OCI-LY1 (cell line): ENCODE data around the gene ABHD17A.

Experiments used
- H2AFZ ChIP-seq: fragments of 200-600 bp; sonication (generic), shearing (Covaris generic); 2 replicates; pipeline ENCODE4 v1.6.0; 2014; ENCODE audit warnings: antibody characterized with exemption, mild to moderate bottlenecking, low read length
- H3F3A ChIP-seq: fragments of 200-600 bp; sonication (generic), shearing (Covaris generic); 2 replicates; pipeline ENCODE4 v1.6.0; 2014; ENCODE audit warnings: mild to moderate bottlenecking, antibody characterized with exemption, low read length, moderate library complexity; ENCODE audit not compliant: insufficient read depth
- H3K27ac ChIP-seq: fragments of 200-600 bp; sonication (generic); 2 replicates; pipeline ENCODE4 v1.5.1; 2014; ENCODE audit warnings: low read length, mixed run types, mild to moderate bottlenecking, low read depth; ENCODE audit not compliant: poor library complexity, severe bottlenecking
- H3K27me3 ChIP-seq: fragments of 200-600 bp; sonication (generic); 2 replicates; pipeline ENCODE4 v1.6.0; 2014; ENCODE audit warnings: antibody characterized with exemption, mild to moderate bottlenecking, low read length, moderate library complexity; ENCODE audit not compliant: insufficient read depth
- H3K36me3 ChIP-seq: fragments of 200-600 bp; sonication (generic); 2 replicates; pipeline ENCODE4 v1.6.1; 2014; ENCODE audit warnings: mild to moderate bottlenecking, antibody characterized with exemption, low read length, moderate library complexity, mixed read lengths; ENCODE audit not compliant: insufficient read depth
- H3K4me1 ChIP-seq: fragments of 200-600 bp; sonication (generic); 2 replicates; pipeline ENCODE4 v1.5.1; 2014; ENCODE audit warnings: mild to moderate bottlenecking, low read length, moderate library complexity; ENCODE audit not compliant: insufficient read depth, severe bottlenecking
- H3K4me2 ChIP-seq: fragments of 200-600 bp; sonication (generic), shearing (Covaris generic); 2 replicates; pipeline ENCODE4 v1.6.1; 2014; ENCODE audit warnings: low read length
- H3K4me3 ChIP-seq: fragments of 200-600 bp; sonication (generic); 2 replicates; pipeline ENCODE4 v1.5.1; 2014; ENCODE audit warnings: low read length, low read depth, mild to moderate bottlenecking, mixed read lengths; ENCODE audit not compliant: poor library complexity, severe bottlenecking
- H3K79me2 ChIP-seq: fragments of 200-600 bp; shearing (Covaris generic); 2 replicates; pipeline ENCODE4 v1.6.1; 2016; ENCODE audit warnings: mixed run types, low read length, mixed read lengths; ENCODE audit not compliant: insufficient read depth
- H3K9ac ChIP-seq: fragments of 200-600 bp; sonication (generic), shearing (Covaris generic); 2 replicates; pipeline ENCODE4 v1.6.1; 2014; ENCODE audit warnings: mild to moderate bottlenecking, low read length, mixed read lengths
- H3K9me2 ChIP-seq: fragments of 200-600 bp; sonication (generic), shearing (Covaris generic); 2 replicates; pipeline ENCODE4 v1.6.1; 2014; ENCODE audit warnings: low read depth, mild to moderate bottlenecking, low read length, mixed read lengths
- H3K9me3 ChIP-seq: fragments of 200-600 bp; shearing (Covaris generic); 2 replicates; pipeline ENCODE4 v1.6.1; 2014; ENCODE audit warnings: low read length, mixed read lengths
- H4K20me1 ChIP-seq: fragments of 200-600 bp; sonication (generic), shearing (Covaris generic); 2 replicates; pipeline ENCODE4 v1.6.0; 2016; ENCODE audit warnings: mild to moderate bottlenecking, low read length; ENCODE audit not compliant: insufficient read depth
- CTCF ChIP-seq: fragments of 200-600 bp; sonication (generic), shearing (Covaris generic); IDR thresholded peaks from 2 replicates; pipeline ENCODE4 v1.5.1; 2017; ENCODE audit warnings: mild to moderate bottlenecking, antibody characterized with exemption, low read length, moderate library complexity, mixed read lengths
- EZH2 ChIP-seq: fragments of 200-600 bp; sonication (generic), shearing (Covaris generic); IDR thresholded peaks from 2 replicates; pipeline ENCODE4 v1.8.0; 2017; ENCODE audit warnings: borderline replicate concordance, mixed run types, mild to moderate bottlenecking, antibody characterized with exemption, low read length, moderate library complexity, mixed read lengths

ABHD17A gene

DNA sequence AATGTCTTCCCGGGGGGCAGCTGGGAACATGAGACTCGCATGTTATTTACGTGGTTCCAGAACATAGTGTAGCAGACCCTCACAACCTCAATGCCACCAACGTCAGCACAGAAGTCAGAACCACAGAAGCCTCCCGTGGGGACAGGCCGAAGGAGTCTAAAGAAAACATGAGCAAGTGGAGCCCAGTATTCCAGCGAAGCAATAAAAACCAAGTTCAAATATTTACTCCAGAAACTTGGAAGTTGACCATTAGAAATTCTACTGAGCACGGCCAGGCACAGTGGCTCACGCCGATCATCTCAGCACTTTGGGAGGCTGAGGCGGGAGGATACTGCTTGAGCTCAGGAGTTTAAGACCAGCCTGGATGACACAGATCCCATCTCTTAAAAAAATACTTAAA, 55.3 kb downstream of the ABHD17A start:
- TF ChIP-seq EZH2 = no peak
- TF ChIP-seq CTCF = no peak

DNA sequence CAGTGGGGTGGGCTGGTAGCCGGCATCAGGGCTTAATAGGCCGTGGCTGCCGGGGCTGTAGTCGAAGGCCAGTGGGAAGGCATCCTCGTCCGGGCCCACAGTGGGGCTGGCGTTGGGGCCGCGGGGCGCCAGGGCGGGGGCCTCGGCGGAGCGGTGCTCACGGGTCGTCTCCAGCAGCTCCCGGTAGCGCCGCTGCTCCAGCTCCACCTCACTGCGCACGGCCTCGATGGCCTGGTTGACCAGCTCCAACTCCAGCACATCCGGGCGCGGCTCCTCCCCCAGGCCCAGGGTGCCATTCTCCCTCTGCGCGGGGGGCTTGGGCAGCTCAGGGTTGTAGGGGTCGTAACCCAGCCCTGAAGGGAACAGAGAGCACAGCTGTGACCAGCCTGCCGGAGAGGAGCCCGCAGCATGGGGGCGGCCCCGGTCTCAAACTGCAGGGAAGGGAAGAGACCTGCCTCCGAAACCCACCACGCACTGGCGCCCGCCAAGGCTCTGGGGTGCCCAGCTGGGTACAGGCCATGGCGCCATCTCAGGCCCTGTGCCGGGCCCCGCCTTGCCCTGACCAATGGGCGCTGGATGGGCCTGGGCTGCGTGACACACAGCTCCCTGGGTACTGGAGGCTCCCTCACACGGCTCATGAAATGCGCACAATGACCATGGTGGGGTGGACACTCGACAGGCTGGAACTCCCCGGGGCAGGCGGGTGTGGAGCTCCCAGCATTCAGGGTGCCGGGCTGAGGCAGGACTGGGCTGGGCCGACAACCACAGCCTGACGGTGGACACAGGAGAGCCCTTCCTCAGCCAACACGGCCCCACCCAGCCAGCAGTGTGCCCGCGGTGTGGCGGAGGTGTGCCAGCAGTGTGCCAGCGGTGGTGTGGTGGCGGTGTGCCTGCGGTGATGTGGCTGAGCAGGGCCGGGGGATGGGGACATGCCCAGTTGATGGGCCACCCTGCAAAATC, 56.7 kb downstream of the ABHD17A start:
- no peaks in the 10 kb centered on the region for H3K27me3 ChIP-seq
- H3K9me2 ChIP-seq = no peaks in the 10 kb centered on the region
- H3K9me3 ChIP-seq = no peaks in the 10 kb centered on the region
- no peak overlapping the region for H2AFZ ChIP-seq
- H3K27ac ChIP-seq = no peak overlapping the region
- H3K79me2 ChIP-seq = no peaks in the 10 kb centered on the region
- H3K9ac ChIP-seq = no peak overlapping the region
- H4K20me1 ChIP-seq = no peaks in the 10 kb centered on the region; the same call in 1 of the 2 replicates
- H3K4me2 ChIP-seq = no peak overlapping the region
- H3K4me3 ChIP-seq = no peak overlapping the region
- TF ChIP-seq EZH2 = no peak
- no peak for TF ChIP-seq CTCF
- H3K36me3 ChIP-seq = peaks cover 40% of the 10 kb centered on the region; the same call in 1 of the 2 replicates
- peaks cover 20% of the 10 kb centered on the region for H3K4me1 ChIP-seq
- no peaks in the 10 kb centered on the region for H3F3A ChIP-seq

More for the DNA sequence above, 55.3 kb downstream of the ABHD17A start:
- Histone ChIP-seq H3K9me2 (no peaks in the 10 kb centered on the region), H3K9me3 (no peaks in the 10 kb centered on the region), H3K79me2 (no peaks in the 10 kb centered on the region), H3K4me3 (no peak overlapping the region), H3K4me1 (peaks cover 20% of the 10 kb centered on the region), H3K27me3 (no peaks in the 10 kb centered on the region), H3K4me2 (no peak overlapping the region), H4K20me1 (no peaks in the 10 kb centered on the region; the same call in 1 of the 2 replicates), H3F3A (no peaks in the 10 kb centered on the region), H3K36me3 (peaks cover 29% of the 10 kb centered on the region; the same call in 1 of the 2 replicates), H2AFZ (no peak overlapping the region), H3K9ac (no peak overlapping the region), H3K27ac (no peak overlapping the region)

DNA sequence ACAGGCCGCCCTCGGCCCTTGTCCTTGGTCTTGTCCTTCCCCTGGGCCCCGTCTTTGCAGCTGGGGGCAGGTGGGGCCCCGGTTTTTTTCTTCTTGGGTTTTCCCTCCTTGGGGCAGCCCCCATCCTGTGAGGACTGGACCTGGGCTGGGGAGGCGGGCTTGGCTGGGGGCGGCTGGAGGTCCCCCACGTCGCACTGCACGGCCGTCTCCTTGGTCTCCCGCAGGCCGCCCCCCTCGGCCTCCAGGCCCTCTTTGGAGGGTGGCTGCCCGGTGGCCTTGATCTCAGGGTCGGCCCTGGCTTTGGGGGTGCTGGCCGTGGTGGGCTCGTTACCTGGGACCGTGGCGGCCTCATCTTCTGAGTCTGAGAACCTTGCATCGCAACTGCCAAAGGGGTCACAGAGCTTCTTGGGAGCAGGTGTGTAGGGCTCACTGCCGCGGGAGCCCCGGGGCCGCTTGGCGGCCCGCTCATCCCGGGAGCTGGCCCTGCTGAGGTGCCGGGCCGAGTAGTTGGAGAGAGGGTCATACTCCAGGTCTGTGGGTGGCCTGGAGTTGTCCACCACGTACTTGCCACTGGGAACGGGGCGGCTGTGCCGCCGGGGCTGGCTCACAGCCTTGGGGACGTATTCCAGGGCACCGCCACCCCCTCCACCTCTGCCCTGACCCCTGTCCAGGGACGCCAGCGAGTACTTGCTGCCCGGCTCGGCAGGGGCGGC, 57.6 kb downstream of the ABHD17A start:
- H4K20me1 ChIP-seq = no peaks in the 10 kb centered on the region; the same call in 1 of the 2 replicates
- H3K4me1 ChIP-seq = peaks cover 20% of the 10 kb centered on the region
- H3K36me3 ChIP-seq = peaks cover 48% of the 10 kb centered on the region; the same call in 1 of the 2 replicates
- no peak overlapping the region for H3K9ac ChIP-seq
- H3K4me2 ChIP-seq = peak overlapping the region; percentile 40; the same call in 1 of the 2 replicates
- H3K27me3 ChIP-seq = no peaks in the 10 kb centered on the region
- H2AFZ ChIP-seq = no peak overlapping the region
- no peaks in the 10 kb centered on the region for H3F3A ChIP-seq
- H3K27ac ChIP-seq = no peak overlapping the region
- no peaks in the 10 kb centered on the region for H3K9me2 ChIP-seq
- no peaks in the 10 kb centered on the region for H3K9me3 ChIP-seq
- no peak overlapping the region for H3K4me3 ChIP-seq
- H3K79me2 ChIP-seq = no peaks in the 10 kb centered on the region
- no peak for TF ChIP-seq EZH2
- TF ChIP-seq CTCF = no peak
